Spleen (tissue), 7 donors: ENCODE data around the gene NELL2.

Source experiments
- POLR2A ChIP-seq, 3 donors: fragments of 450-650 bp; IDR thresholded peaks; one replicate each; pipeline ENCODE4 v1.5.1; 2017; ENCODE audit warnings: antibody characterized with exemption in 3 of 3, mild to moderate bottlenecking in 1 of 3
- TF ChIP-seq, protein P1 (sequence below), 11 experiments: fragments of 200-600 bp in 7 of 11; fragments of 450-650 bp in 4 of 11; sonication (generic) in 4 of 11; IDR thresholded peaks in 8 of 11; conservative IDR thresholded peaks in 3 of 11; 1 replicate in 7 of 11; 2 replicates in 4 of 11; pipeline versions ENCODE4 v1.4.0 to v1.8.0; 2016 to 2021; ENCODE audit warnings: antibody characterized with exemption in 11 of 11, inconsistent platforms in 4 of 11, mild to moderate bottlenecking in 1 of 11
- donor health status: DM: no; HTN: no; CAD: no; lungs with moderate emphysema.
- donor health status: DM: no; HTN: no; CAD: no.
- donor health status: DM: no; HTN: no; CAD: no.

GRCh38 chr12:44611538-44611937 is 264.6 kb downstream of the NELL2 start:
- TF ChIP-seq, protein P1, sequence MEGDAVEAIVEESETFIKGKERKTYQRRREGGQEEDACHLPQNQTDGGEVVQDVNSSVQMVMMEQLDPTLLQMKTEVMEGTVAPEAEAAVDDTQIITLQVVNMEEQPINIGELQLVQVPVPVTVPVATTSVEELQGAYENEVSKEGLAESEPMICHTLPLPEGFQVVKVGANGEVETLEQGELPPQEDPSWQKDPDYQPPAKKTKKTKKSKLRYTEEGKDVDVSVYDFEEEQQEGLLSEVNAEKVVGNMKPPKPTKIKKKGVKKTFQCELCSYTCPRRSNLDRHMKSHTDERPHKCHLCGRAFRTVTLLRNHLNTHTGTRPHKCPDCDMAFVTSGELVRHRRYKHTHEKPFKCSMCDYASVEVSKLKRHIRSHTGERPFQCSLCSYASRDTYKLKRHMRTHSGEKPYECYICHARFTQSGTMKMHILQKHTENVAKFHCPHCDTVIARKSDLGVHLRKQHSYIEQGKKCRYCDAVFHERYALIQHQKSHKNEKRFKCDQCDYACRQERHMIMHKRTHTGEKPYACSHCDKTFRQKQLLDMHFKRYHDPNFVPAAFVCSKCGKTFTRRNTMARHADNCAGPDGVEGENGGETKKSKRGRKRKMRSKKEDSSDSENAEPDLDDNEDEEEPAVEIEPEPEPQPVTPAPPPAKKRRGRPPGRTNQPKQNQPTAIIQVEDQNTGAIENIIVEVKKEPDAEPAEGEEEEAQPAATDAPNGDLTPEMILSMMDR (IDR thresholded peaks at IDR 0.05 in 8 of 11, conservative IDR thresholded peaks at IDR 0.05 in 3 of 11) = no peak
- no peak for TF ChIP-seq POLR2A (IDR thresholded peaks at IDR 0.05)
